H9 (cell line): ENCODE measurements around the gene DCN. TPM values are rescaled to one million over a fixed set of nuclear protein-coding genes. Genes with fewer than 3 reads are reported as not detected.

Source experiments
- DNase-seq: peaks from one replicate; pipeline ENCODE4 v3.0.0-alpha.2; 2017
- H2AFZ ChIP-seq: one replicate; pipeline ENCODE4 v1.6.1; 2013; ENCODE audit warnings: mild to moderate bottlenecking, low read length, control low read depth, moderate library complexity
- H2AK5ac ChIP-seq: 2 replicates; pipeline ENCODE4 v1.6.1; 2013; ENCODE audit warnings: low read length, control low read depth, mixed read lengths; ENCODE audit not compliant: insufficient read length
- H2BK120ac ChIP-seq: one replicate; pipeline ENCODE4 v1.6.1; 2013; ENCODE audit warnings: low read depth, mild to moderate bottlenecking, low read length, control low read depth, inconsistent platforms; ENCODE audit not compliant: poor library complexity, severe bottlenecking
- H2BK12ac ChIP-seq: 2 replicates; pipeline ENCODE4 v1.6.1; 2013; ENCODE audit warnings: low read length, control low read depth, mixed read lengths, low read depth; ENCODE audit not compliant: insufficient read length
- H2BK15ac ChIP-seq: 2 replicates; pipeline ENCODE4 v1.6.1; 2013; ENCODE audit warnings: low read depth, low read length, control low read depth
- H2BK20ac ChIP-seq: one replicate; pipeline ENCODE4 v1.6.1; 2013; ENCODE audit warnings: low read depth, mild to moderate bottlenecking, low read length, control low read depth, inconsistent platforms; ENCODE audit not compliant: poor library complexity, severe bottlenecking
- H2BK5ac ChIP-seq: 2 replicates; pipeline ENCODE4 v1.6.1; 2013; ENCODE audit warnings: low read length, control low read depth, mixed read lengths; ENCODE audit not compliant: insufficient read length
- H3K14ac ChIP-seq: 2 replicates; pipeline ENCODE4 v1.6.1; 2013; ENCODE audit warnings: low read length, control low read depth; ENCODE audit not compliant: insufficient read depth
- H3K18ac ChIP-seq: 2 replicates; pipeline ENCODE4 v1.6.1; 2013; ENCODE audit warnings: low read depth, mild to moderate bottlenecking, mixed read lengths, low read length, control low read depth; ENCODE audit not compliant: insufficient read length
- H3K23ac ChIP-seq: 2 replicates; pipeline ENCODE4 v1.6.1; 2013; ENCODE audit warnings: low read length, control low read depth, mixed read lengths, low read depth; ENCODE audit not compliant: insufficient read length
- H3K23me2 ChIP-seq: 2 replicates; pipeline ENCODE4 v1.6.1; 2013; ENCODE audit warnings: low read depth, mild to moderate bottlenecking, mixed read lengths, low read length, control low read depth; ENCODE audit not compliant: insufficient read length, poor library complexity, severe bottlenecking
- H3K27ac ChIP-seq: 2 replicates; pipeline ENCODE4 v1.5.1; 2013; ENCODE audit warnings: low read length, control low read depth, mixed read lengths, low read depth; ENCODE audit not compliant: insufficient read length
- H3K27me3 ChIP-seq: 2 replicates; pipeline ENCODE4 v1.6.1; 2013; ENCODE audit warnings: low read length, control low read depth, inconsistent platforms; ENCODE audit not compliant: insufficient read depth
- H3K4ac ChIP-seq: 2 replicates; pipeline ENCODE4 v1.6.1; 2013; ENCODE audit warnings: low read depth, mild to moderate bottlenecking, control low read depth, inconsistent platforms, low read length, moderate library complexity
- H3K4me1 ChIP-seq: 2 replicates; pipeline ENCODE4 v1.6.1; 2013; ENCODE audit warnings: low read length, control low read depth, inconsistent platforms; ENCODE audit not compliant: insufficient read depth
- H3K4me2 ChIP-seq: 2 replicates; pipeline ENCODE4 v1.6.1; 2013; ENCODE audit warnings: low read length, control low read depth, mixed read lengths; ENCODE audit not compliant: insufficient read length, insufficient read depth
- H3K56ac ChIP-seq: 2 replicates; pipeline ENCODE4 v1.6.1; 2013; ENCODE audit warnings: low read depth, mild to moderate bottlenecking, mixed read lengths, low read length, control low read depth; ENCODE audit not compliant: insufficient read length
- H3K79me1 ChIP-seq: 2 replicates; pipeline ENCODE4 v1.6.1; 2013; ENCODE audit warnings: low read depth, mild to moderate bottlenecking, moderate library complexity, low read length, control low read depth, inconsistent platforms; ENCODE audit not compliant: insufficient read depth, poor library complexity, severe bottlenecking
- H3K79me2 ChIP-seq: 2 replicates; pipeline ENCODE4 v1.6.1; 2013; ENCODE audit warnings: low read length, control low read depth, inconsistent platforms; ENCODE audit not compliant: insufficient read depth
- H3K9ac ChIP-seq: 2 replicates; pipeline ENCODE4 v1.6.1; 2013; ENCODE audit warnings: low read length, control low read depth, mixed read lengths; ENCODE audit not compliant: insufficient read length; ENCODE audit errors: extremely low read depth
- H3K9me3 ChIP-seq: one replicate; pipeline ENCODE4 v1.6.1; 2013; ENCODE audit warnings: low read depth, low read length, inconsistent platforms; ENCODE audit not compliant: control insufficient read depth
- H3T11ph ChIP-seq: one replicate; pipeline ENCODE4 v1.6.1; 2013; ENCODE audit warnings: mild to moderate bottlenecking, low read length, control low read depth, inconsistent platforms
- H4K20me1 ChIP-seq: one replicate; pipeline ENCODE4 v1.6.1; 2013; ENCODE audit not compliant: control insufficient read depth, insufficient read length, insufficient read depth
- H4K5ac ChIP-seq: 2 replicates; pipeline ENCODE4 v1.6.1; 2013; ENCODE audit warnings: low read depth, mild to moderate bottlenecking, mixed read lengths, low read length, control low read depth; ENCODE audit not compliant: insufficient read length
- H4K8ac ChIP-seq: replicated peaks from 2 replicates; pipeline ENCODE4 v1.6.1; 2013; ENCODE audit warnings: low read length, control low read depth, mixed read lengths, low read depth; ENCODE audit not compliant: insufficient read length
- H4K91ac ChIP-seq: 2 replicates; pipeline ENCODE4 v1.6.1; 2013; ENCODE audit warnings: low read depth, mild to moderate bottlenecking, moderate library complexity, mixed read lengths, low read length, control low read depth; ENCODE audit not compliant: insufficient read length
- H3K27ac Mint-ChIP-seq, 3 experiments: 2 replicates in 2 of 3; 3 replicates in 1 of 3; pipeline ENCODE4 v1.8.0; 2020 to 2021; ENCODE audit warnings: mixed read lengths in 3 of 3, mild to moderate bottlenecking in 1 of 3, moderate library complexity in 1 of 3
- H3K27me3 Mint-ChIP-seq: 2 replicates; pipeline ENCODE4 v1.8.0; 2021; ENCODE audit warnings: low read depth, mild to moderate bottlenecking, moderate library complexity, mixed read lengths
- H3K36me3 Mint-ChIP-seq, 3 experiments: 2 replicates in 2 of 3; 3 replicates in 1 of 3; pipeline ENCODE4 v1.8.0; 2020 to 2021; ENCODE audit warnings: low read depth in 3 of 3, mixed read lengths in 3 of 3; ENCODE audit not compliant: insufficient read depth in 1 of 3
- H3K4me1 Mint-ChIP-seq, 2 experiments: 2 replicates each; pipeline ENCODE4 v1.8.0; 2020; ENCODE audit warnings: mixed read lengths in 2 of 2
- H3K4me3 Mint-ChIP-seq, 2 experiments: 2 replicates in 1 of 2; 3 replicates in 1 of 2; pipeline ENCODE4 v1.8.0; 2020 to 2021; ENCODE audit warnings: mild to moderate bottlenecking in 2 of 2, mixed read lengths in 2 of 2, moderate library complexity in 1 of 2
- H3K9me3 Mint-ChIP-seq, 2 experiments: 2 replicates in 1 of 2; 3 replicates in 1 of 2; pipeline ENCODE4 v1.8.0; 2020; ENCODE audit warnings: mild to moderate bottlenecking in 2 of 2, mixed read lengths in 2 of 2, moderate library complexity in 1 of 2
- total RNA-seq: library from RNA; stranded (reverse); gene quantifications from 2 replicates; pipeline ENCODE4 v1.2.1, GENCODE V29; 2021
- TF ChIP-seq, protein P1 (sequence below): fragments of 200-600 bp; sonication (generic); conservative IDR thresholded peaks from 3 replicates; pipeline ENCODE4 v1.8.0; 2021; ENCODE audit warnings: antibody characterized with exemption, mild to moderate bottlenecking

DCN gene
- total RNA-seq, 1 experiment from 2014 or later = not detected

DNA sequence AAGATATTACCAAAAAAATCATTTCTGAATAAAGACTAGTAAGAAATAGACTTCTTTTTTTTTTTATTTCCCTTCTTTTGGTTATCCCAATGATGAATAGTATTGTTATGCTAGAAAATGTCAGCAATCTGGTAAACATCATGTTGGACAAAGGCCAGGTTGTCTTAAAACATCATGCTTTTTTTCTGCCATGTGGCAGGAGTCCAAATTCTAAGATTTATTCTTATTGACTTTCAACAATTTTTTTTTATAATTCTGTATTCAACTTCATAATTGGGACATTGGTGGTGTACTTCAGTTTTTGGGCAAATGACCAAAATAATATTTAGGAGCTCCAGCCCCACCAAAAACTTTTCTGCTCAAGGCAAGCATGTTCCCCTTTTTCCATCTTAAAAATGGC, 10.5 kb downstream of the DCN start:
- H3K4me1 ChIP-seq = no peaks in the 10 kb centered on the region
- no peaks in the 10 kb centered on the region for H4K20me1 ChIP-seq
- H2BK12ac ChIP-seq = no peak overlapping the region
- DNase-seq = no peak
- no peak overlapping the region for H3K9ac ChIP-seq
- no peak overlapping the region for H3K18ac ChIP-seq
- no peaks in the 10 kb centered on the region for H3K27me3 ChIP-seq
- no peak overlapping the region for H3K4ac ChIP-seq
- H4K91ac ChIP-seq = no peak overlapping the region
- Mint-ChIP-seq H3K4me3 (no peak overlapping the region), H3K4me1 (peaks cover 3% of the 10 kb centered on the region in 2 experiments; a peak in 2 of 4 replicates), H3K27ac (no peak overlapping the region), H3K9me3 (no peaks in the 10 kb centered on the region; a peak in 1 of 5 replicates), H3K27me3 (no peaks in the 10 kb centered on the region; the same call in 1 of the 2 replicates), H3K36me3 (no peaks in the 10 kb centered on the region; a peak in 1 of 7 replicates)
- H3K27ac ChIP-seq = no peak overlapping the region
- no peaks in the 10 kb centered on the region for H3K23me2 ChIP-seq
- H3K23ac ChIP-seq = no peak overlapping the region
- no peaks in the 10 kb centered on the region for H3K79me1 ChIP-seq
- no peaks in the 10 kb centered on the region for H3K9me3 ChIP-seq
- H2AFZ ChIP-seq = no peak overlapping the region
- no peak overlapping the region for H2BK5ac ChIP-seq
- H2BK20ac ChIP-seq = no peak overlapping the region
- H3K56ac ChIP-seq = no peak overlapping the region
- H2BK15ac ChIP-seq = no peak overlapping the region
- no peak overlapping the region for H2BK120ac ChIP-seq
- no peak overlapping the region for H2AK5ac ChIP-seq
- H3K79me2 ChIP-seq = no peaks in the 10 kb centered on the region
- H4K5ac ChIP-seq = no peak overlapping the region
- H3K14ac ChIP-seq = no peak overlapping the region
- no peak overlapping the region for H4K8ac ChIP-seq
- TF ChIP-seq, protein P1, sequence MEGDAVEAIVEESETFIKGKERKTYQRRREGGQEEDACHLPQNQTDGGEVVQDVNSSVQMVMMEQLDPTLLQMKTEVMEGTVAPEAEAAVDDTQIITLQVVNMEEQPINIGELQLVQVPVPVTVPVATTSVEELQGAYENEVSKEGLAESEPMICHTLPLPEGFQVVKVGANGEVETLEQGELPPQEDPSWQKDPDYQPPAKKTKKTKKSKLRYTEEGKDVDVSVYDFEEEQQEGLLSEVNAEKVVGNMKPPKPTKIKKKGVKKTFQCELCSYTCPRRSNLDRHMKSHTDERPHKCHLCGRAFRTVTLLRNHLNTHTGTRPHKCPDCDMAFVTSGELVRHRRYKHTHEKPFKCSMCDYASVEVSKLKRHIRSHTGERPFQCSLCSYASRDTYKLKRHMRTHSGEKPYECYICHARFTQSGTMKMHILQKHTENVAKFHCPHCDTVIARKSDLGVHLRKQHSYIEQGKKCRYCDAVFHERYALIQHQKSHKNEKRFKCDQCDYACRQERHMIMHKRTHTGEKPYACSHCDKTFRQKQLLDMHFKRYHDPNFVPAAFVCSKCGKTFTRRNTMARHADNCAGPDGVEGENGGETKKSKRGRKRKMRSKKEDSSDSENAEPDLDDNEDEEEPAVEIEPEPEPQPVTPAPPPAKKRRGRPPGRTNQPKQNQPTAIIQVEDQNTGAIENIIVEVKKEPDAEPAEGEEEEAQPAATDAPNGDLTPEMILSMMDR = no peak
- no peak overlapping the region for H3T11ph ChIP-seq
- H3K4me2 ChIP-seq = no peak overlapping the region
